ENCODE data around the gene UBE2V1.

DNA sequence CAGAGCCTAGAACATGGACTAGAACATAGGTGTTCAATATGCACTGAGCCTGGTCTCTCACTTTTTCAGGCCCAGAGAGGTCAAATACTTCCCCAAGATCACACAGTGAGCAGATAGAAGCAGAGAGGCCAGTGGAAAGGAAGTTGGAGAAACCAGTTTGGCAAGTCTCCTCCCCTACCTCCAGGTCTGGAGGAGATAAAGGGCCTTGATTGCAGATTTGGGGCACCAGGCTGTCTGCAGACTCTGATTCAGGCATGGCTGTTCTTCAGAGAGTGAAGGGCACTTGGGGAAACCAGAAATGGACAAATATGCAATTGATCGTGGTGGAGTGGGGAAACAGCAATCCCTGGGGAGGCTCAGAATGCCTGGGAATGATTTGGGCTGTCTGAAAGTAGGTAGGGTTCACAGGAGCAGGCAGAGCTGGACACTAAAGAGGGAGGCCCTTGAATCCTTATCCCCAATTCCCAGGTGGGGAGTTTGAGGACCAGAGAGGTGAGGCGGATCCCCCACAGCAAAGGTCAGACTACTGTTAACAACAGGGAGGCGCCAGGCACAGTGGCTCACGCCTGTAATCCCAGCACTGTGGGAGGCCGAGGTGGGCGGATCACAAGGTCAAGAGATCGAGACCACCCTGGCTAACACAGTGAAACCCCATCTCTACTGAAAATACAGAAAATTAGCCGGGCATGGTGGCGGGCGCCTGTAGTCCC, 38.2 kb upstream of the UBE2V1 start:
- no peak for TF ChIP-seq ZNF777 (CRISPR knock-in tag; IDR thresholded peaks at IDR 0.05)
- no peak for TF ChIP-seq HNRNPUL1 (IDR thresholded peaks at IDR 0.05; ENCODE audit: low read depth, low read length)
- no peak for TF ChIP-seq ZNF710 (CRISPR knock-in tag; IDR thresholded peaks at IDR 0.05; ENCODE audit: borderline replicate concordance)
- TF ChIP-seq CTCF (CRISPR knock-in tag; IDR thresholded peaks at IDR 0.05): no peak
- TF ChIP-seq ZFP37 (CRISPR knock-in tag; IDR thresholded peaks at IDR 0.05; ENCODE audit: borderline replicate concordance): no peak
- TF ChIP-seq ZNF501 (CRISPR knock-in tag; IDR thresholded peaks at IDR 0.05): 0 out of 2 replicates have a peak, but pooled peaks have one; percentile 0
- no peak for TF ChIP-seq MTA3 (CRISPR knock-in tag; IDR thresholded peaks at IDR 0.05)
- TF ChIP-seq NFIC (IDR thresholded peaks at IDR 0.05; ENCODE audit: low read length): no peak
- TF ChIP-seq ZNF746 (CRISPR knock-in tag; IDR thresholded peaks at IDR 0.05): no peak
- no peak for TF ChIP-seq ZSCAN5A (CRISPR knock-in tag; IDR thresholded peaks at IDR 0.05; ENCODE audit: borderline replicate concordance)
- no peak for TF ChIP-seq CCAR2 (optimal IDR thresholded peaks at IDR 0.05; ENCODE audit: low read depth, low read length)
